Muscle of leg (tissue), 11 donors: ENCODE data around the gene TBCEL. TPM values are rescaled to one million over a fixed set of nuclear protein-coding genes. Genes with fewer than 3 reads are reported as not detected.

Source experiments
- DNase-seq: peaks from one replicate; pipeline ENCODE4 v3.0.0; 2013
- H3K27ac ChIP-seq: one replicate; pipeline ENCODE4 v1.5.1; 2013; ENCODE audit warnings: mild to moderate bottlenecking, low read length, control low read depth
- H3K27me3 ChIP-seq: one replicate; pipeline ENCODE4 v1.6.1; 2013; ENCODE audit warnings: low read length; ENCODE audit not compliant: control insufficient read depth, insufficient read depth
- H3K36me3 ChIP-seq: one replicate; pipeline ENCODE4 v1.6.1; 2013; ENCODE audit warnings: low read length; ENCODE audit not compliant: control insufficient read depth, insufficient read depth
- H3K4me1 ChIP-seq: one replicate; pipeline ENCODE4 v1.6.1; 2013; ENCODE audit warnings: low read length; ENCODE audit not compliant: control insufficient read depth, insufficient read depth
- H3K4me3 ChIP-seq: one replicate; pipeline ENCODE4 v1.5.1; 2013; ENCODE audit warnings: low read length, control low read depth
- H3K9me3 ChIP-seq: replicated peaks from 2 replicates; pipeline ENCODE4 v1.6.1; 2013; ENCODE audit warnings: low read depth, low read length; ENCODE audit not compliant: control insufficient read depth
- WGBS: methylation state at CpG from one replicate; pipeline ENCODE4 v1.1.5; 2013; ENCODE audit warnings: missing lambda C conversion rate; ENCODE audit not compliant: insufficient coverage; 5-methylcytosine and 5-hydroxymethylcytosine counted together
- polyA plus RNA-seq, 8 donors: library from polyadenylated mRNA; unstranded; fragments of 120-200 nt; gene quantifications; one replicate each; pipeline versions ENCODE4 v1.2.1 to v1.2.3, GENCODE V29; 2013; ENCODE audit warnings: inconsistent platforms in 1 of 8, low replicate concordance in 1 of 8; ENCODE audit not compliant: insufficient read length in 8 of 8, insufficient read depth in 1 of 8
- total RNA-seq: library from RNA; stranded (reverse); fragments of 120-200 nt; gene quantifications from one replicate; pipeline ENCODE4 v1.2.4, GENCODE V29; 2013

Gene TBCEL
- total and polyA plus RNA-seq, 9 donors = 9.1 to 31.6 (median 12.9) TPM

DNA sequence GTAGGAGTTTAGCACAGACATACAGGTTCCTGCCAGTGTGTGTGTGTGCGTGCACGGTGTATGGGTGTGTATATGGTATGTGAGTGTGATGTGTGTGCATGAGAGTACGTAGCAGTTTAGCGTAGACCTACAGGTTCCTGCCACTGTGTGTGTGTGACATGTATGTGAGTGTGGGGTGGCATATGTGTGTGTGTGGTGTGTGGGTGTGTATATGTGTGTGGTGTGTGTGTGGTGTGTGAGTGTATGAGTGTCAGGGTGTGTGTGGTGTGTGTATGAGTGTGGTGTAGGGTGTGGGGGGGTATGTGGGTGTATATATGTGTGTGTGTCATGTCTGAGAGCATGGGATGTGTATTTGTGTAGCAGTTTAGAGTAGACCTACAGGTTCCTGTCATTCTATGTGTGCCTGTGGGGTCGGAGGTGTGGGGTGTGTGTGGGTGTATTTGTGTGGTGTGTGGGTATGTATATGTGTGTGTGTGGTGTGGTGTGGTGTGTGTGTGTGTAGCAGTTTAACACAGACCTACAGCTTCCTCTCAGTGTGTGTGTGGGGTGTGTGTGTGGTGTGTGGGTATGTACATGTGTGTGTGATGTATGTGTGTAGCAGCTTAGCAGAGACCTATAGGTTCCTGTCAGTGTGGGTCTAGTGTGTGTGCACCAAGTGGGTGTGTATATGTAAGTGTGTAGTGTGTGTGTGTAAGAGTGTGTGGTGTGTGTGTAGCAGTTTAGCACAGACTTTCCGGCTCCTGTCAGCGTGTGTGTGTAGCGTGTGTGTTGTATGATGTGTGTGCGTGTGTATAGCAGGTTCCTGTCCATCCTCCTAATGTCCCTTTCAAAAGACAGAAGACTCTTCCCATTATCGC is 31.8 kb upstream of the TBCEL start:
- Histone ChIP-seq H3K4me1 (no peaks in the 10 kb centered on the region), H3K36me3 (no peaks in the 10 kb centered on the region), H3K9me3 (no peaks in the 10 kb centered on the region), H3K4me3 (no peak overlapping the region), H3K27ac (no peak overlapping the region), H3K27me3 (peaks cover 2% of the 10 kb centered on the region)
- DNase-seq = no peak
- WGBS = 91% methylated on average over 6 of the region's 10 CpGs

- no peaks in the 10 kb centered on the region for H3K36me3 ChIP-seq
- peaks cover 2% of the 10 kb centered on the region for H3K27me3 ChIP-seq
- H3K4me3 ChIP-seq = no peak overlapping the region
- no CpG with 5 or more reads among the region's 1 CpG for WGBS
- no peaks in the 10 kb centered on the region for H3K4me1 ChIP-seq
- no peak overlapping the region for H3K27ac ChIP-seq
- DNase-seq = no peak
- no peaks in the 10 kb centered on the region for H3K9me3 ChIP-seq
These were observed 29.6 kb upstream of the TBCEL start for GRCh38 chr11:120994091-120994859.

GRCh38 chr11:120995184-120995583 is 28.7 kb upstream of the TBCEL start:
- WGBS = no CpG with 5 or more reads among the region's 2 CpGs
- peaks cover 2% of the 10 kb centered on the region for H3K27me3 ChIP-seq
- no peaks in the 10 kb centered on the region for H3K4me1 ChIP-seq
- no peak overlapping the region for H3K27ac ChIP-seq
- no peaks in the 10 kb centered on the region for H3K9me3 ChIP-seq
- no peaks in the 10 kb centered on the region for H3K36me3 ChIP-seq
- no peak for DNase-seq
- H3K4me3 ChIP-seq = no peak overlapping the region

- DNase-seq = no peak
- Histone ChIP-seq H3K27me3 (peaks cover 2% of the 10 kb centered on the region), H3K4me3 (no peak overlapping the region), H3K4me1 (no peaks in the 10 kb centered on the region), H3K27ac (no peak overlapping the region), H3K36me3 (no peaks in the 10 kb centered on the region), H3K9me3 (no peaks in the 10 kb centered on the region)
- WGBS = 93% methylated on average over 4 of the region's 5 CpGs
These were observed 26.9 kb upstream of the TBCEL start for GRCh38 chr11:120996973-120997372.

- no CpG with 5 or more reads among the region's 1 CpG for WGBS
- H3K27me3 ChIP-seq = peaks cover 2% of the 10 kb centered on the region
These were observed 25.3 kb upstream of the TBCEL start for GRCh38 chr11:120998581-120998980.

GRCh38 chr11:121004206-121004840 is 19.6 kb upstream of the TBCEL start:
- Histone ChIP-seq H3K36me3 (no peaks in the 10 kb centered on the region), H3K27ac (no peak overlapping the region), H3K9me3 (no peaks in the 10 kb centered on the region), H3K4me3 (no peak overlapping the region), H3K27me3 (no peaks in the 10 kb centered on the region), H3K4me1 (no peaks in the 10 kb centered on the region)
- no peak for DNase-seq
- WGBS = 0% methylated on average over 1 of the region's 4 CpGs

More at GRCh38 chr11:120998581-120998980, 25.3 kb upstream of the TBCEL start:
- Histone ChIP-seq H3K4me1 (no peaks in the 10 kb centered on the region), H3K9me3 (no peaks in the 10 kb centered on the region), H3K27ac (no peak overlapping the region), H3K4me3 (no peak overlapping the region), H3K36me3 (no peaks in the 10 kb centered on the region)
- no peak for DNase-seq

- DNase-seq = no peak
- H3K36me3 ChIP-seq = no peaks in the 10 kb centered on the region
- no peaks in the 10 kb centered on the region for H3K4me1 ChIP-seq
- no peak overlapping the region for H3K27ac ChIP-seq
- H3K27me3 ChIP-seq = no peaks in the 10 kb centered on the region
- H3K4me3 ChIP-seq = no peak overlapping the region
- whole genome bisulfite sequencing = 57% methylated on average over 1 of the region's 1 CpG
- no peaks in the 10 kb centered on the region for H3K9me3 ChIP-seq
These were observed 17.0 kb upstream of the TBCEL start for GRCh38 chr11:121006922-121007321.

DNA sequence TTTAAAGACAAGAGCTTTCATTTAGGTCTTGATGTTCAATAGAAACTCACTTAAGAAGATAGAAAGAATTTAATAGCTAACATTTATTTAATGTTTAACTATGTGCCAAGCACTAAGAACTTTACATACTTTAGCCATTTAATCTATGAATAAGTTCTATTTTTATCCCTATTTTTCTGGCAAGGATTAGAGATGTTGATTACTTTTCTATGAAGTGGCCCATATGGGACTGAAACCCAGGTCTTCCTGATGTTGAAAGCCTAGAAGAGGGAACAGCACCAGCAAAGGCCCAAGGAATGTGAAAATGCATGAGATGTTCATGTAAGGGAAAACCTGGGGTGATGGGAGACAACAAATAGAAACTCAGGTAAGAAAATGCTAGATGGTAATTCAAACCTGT is 15.4 kb upstream of the TBCEL start:
- no peaks in the 10 kb centered on the region for H3K27me3 ChIP-seq
- H3K9me3 ChIP-seq = no peaks in the 10 kb centered on the region
- no peaks in the 10 kb centered on the region for H3K36me3 ChIP-seq
- H3K27ac ChIP-seq = no peak overlapping the region
- no peaks in the 10 kb centered on the region for H3K4me1 ChIP-seq
- DNase-seq = no peak
- no peak overlapping the region for H3K4me3 ChIP-seq

DNA sequence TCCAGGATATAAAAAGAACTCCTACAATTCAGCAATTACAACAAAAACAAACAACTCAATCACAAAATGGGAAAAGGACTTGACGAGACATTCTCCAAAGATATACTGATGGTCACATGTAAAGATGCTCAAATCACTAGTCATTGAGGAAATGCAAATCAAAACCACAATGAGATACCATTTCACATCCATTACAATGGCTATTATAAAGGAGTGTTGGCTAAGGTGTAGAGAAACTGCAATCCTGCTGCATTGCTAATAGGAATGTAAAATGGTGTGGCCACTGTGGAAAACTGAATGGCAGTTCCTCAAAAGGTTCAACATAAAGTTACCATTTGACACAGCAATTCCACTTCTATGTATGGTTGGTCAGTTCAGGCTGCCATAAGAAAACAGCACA is 11.8 kb upstream of the TBCEL start:
- no peaks in the 10 kb centered on the region for H3K36me3 ChIP-seq
- no peak overlapping the region for H3K27ac ChIP-seq
- DNase-seq = no peak
- WGBS = no CpG with 5 or more reads among the region's 1 CpG
- H3K27me3 ChIP-seq = no peaks in the 10 kb centered on the region
- H3K4me1 ChIP-seq = no peaks in the 10 kb centered on the region
- H3K9me3 ChIP-seq = no peaks in the 10 kb centered on the region
- H3K4me3 ChIP-seq = no peak overlapping the region

- peaks cover 4% of the 10 kb centered on the region for H3K4me1 ChIP-seq
- 20% methylated on average over 1 of the region's 1 CpG for WGBS
- H3K27ac ChIP-seq = no peak overlapping the region
- H3K4me3 ChIP-seq = no peak overlapping the region
- no peaks in the 10 kb centered on the region for H3K36me3 ChIP-seq
- no peak for DNase-seq
- H3K9me3 ChIP-seq = no peaks in the 10 kb centered on the region
- no peaks in the 10 kb centered on the region for H3K27me3 ChIP-seq
These were observed 5.2 kb upstream of the TBCEL start for GRCh38 chr11:121018746-121019145.
